Measurements from ENCODE around the gene TPX2. TPM values are rescaled to one million over a fixed set of nuclear protein-coding genes. Genes with fewer than 3 reads are reported as not detected.

Gene TPX2
- polyA plus RNA-seq, 1 donor from 2014 or later: 2.1 TPM

DNA sequence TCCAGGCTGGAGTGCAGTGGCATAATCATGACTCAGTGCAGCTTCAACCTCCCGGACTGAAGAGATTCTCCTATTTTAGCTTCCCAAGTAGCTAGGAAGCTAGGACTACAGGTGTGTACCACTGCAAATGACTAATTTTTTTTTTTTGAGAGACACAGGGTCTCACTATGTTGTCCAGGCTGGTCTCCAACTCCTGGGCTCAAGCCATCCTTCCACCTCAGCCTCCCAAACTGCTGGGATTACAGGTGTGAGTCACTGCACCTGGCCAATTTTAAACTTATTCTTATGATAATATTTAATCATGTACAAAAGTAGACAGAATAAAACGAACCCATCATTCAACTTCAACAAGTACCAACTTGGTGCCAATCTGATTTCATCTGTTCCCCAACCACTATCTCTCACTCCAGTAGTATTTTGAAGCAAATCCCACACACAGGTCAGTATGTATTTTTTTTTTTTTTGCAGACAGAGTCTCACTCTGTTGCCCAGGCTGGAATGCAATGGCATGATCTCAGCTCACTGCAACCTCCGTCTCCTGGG is 48.9 kb upstream of the TPX2 start:
- Histone ChIP-seq H3K9me3 (ENCODE audit: low read length) (no peaks in the 10 kb centered on the region), H3K79me2 (replicated peaks; ENCODE audit: insufficient read depth, low read length) (peaks cover 22% of the 10 kb centered on the region), H3K27ac (ENCODE audit: low read length) (no peak overlapping the region)

DNA sequence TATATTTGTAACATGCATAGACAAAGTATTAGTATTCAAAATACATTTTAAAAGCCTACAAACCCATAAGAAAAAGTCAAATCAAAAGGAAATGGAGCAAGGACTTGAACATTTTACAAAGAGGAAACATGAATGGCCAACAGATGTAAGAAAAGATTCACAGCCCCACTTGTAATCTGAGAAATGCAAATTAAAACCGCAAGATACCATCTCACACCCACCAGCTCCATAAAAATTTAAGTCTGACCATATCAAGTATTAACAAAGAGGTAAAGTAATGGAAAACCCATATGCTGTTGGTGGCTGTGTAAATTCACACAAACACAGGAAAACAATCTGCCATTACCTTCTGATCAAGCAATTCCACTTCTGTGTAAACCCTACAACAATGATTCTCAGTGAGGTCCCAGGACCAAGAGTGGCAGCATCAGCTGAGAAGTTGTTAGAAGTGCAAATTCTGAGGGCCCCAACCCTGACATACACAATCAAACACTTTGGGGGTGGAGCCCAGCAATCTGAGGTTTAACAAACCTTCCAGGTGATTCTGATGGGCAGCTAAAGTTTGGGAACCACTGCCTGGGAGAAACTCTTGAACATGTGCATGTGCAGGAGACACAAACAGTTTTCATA is 47.3 kb upstream of the TPX2 start:
- Histone ChIP-seq H2AFZ (ENCODE audit: low read depth, low read length) (no peak overlapping the region), H3K9ac (ENCODE audit: low read length) (no peak overlapping the region), H3K36me3 (ENCODE audit: insufficient read depth, low read length) (peaks cover 16% of the 10 kb centered on the region), H3K9me3 (ENCODE audit: low read length) (no peaks in the 10 kb centered on the region), H3K4me3 (ENCODE audit: low read length) (no peak overlapping the region), H3K27me3 (ENCODE audit: insufficient read depth, low read depth, low read length) (no peaks in the 10 kb centered on the region), H3K27ac (ENCODE audit: low read length) (no peak overlapping the region), H3F3A (ENCODE audit: insufficient read depth, low read length, poor library complexity, severe bottlenecking) (no peaks in the 10 kb centered on the region), H4K20me1 (ENCODE audit: insufficient read depth) (no peaks in the 10 kb centered on the region), H3K4me2 (ENCODE audit: low read length) (no peak overlapping the region), H3K79me2 (replicated peaks; ENCODE audit: insufficient read depth, low read length) (peaks cover 29% of the 10 kb centered on the region), H3K9me2 (ENCODE audit: insufficient read depth, low read length) (no peaks in the 10 kb centered on the region)
- no peak for TF ChIP-seq MXI1 (conservative IDR thresholded peaks at IDR 0.05; ENCODE audit: poor library complexity, severe bottlenecking)
- no peak for TF ChIP-seq REST (IDR thresholded peaks at IDR 0.05; ENCODE audit: borderline replicate concordance)
- TF ChIP-seq, protein P1, sequence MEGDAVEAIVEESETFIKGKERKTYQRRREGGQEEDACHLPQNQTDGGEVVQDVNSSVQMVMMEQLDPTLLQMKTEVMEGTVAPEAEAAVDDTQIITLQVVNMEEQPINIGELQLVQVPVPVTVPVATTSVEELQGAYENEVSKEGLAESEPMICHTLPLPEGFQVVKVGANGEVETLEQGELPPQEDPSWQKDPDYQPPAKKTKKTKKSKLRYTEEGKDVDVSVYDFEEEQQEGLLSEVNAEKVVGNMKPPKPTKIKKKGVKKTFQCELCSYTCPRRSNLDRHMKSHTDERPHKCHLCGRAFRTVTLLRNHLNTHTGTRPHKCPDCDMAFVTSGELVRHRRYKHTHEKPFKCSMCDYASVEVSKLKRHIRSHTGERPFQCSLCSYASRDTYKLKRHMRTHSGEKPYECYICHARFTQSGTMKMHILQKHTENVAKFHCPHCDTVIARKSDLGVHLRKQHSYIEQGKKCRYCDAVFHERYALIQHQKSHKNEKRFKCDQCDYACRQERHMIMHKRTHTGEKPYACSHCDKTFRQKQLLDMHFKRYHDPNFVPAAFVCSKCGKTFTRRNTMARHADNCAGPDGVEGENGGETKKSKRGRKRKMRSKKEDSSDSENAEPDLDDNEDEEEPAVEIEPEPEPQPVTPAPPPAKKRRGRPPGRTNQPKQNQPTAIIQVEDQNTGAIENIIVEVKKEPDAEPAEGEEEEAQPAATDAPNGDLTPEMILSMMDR (IDR thresholded peaks at IDR 0.05; ENCODE audit: poor library complexity, severe bottlenecking): no peak
- no peak for TF ChIP-seq RAD21 (conservative IDR thresholded peaks at IDR 0.05)
- no peak for TF ChIP-seq EP300 (conservative IDR thresholded peaks at IDR 0.05; ENCODE audit: poor library complexity, severe bottlenecking)
- TF ChIP-seq SMC3 (conservative IDR thresholded peaks at IDR 0.05; ENCODE audit: poor library complexity): no peak
- TF ChIP-seq TAF1 (IDR thresholded peaks at IDR 0.05; ENCODE audit: low read depth): no peak

More for the DNA sequence above, 48.9 kb upstream of the TPX2 start:
- Histone ChIP-seq H3K4me2 (ENCODE audit: low read length) (no peak overlapping the region), H4K20me1 (ENCODE audit: insufficient read depth) (no peaks in the 10 kb centered on the region), H3K4me3 (ENCODE audit: low read length) (no peak overlapping the region), H3K9ac (ENCODE audit: low read length) (no peak overlapping the region), H3K36me3 (ENCODE audit: insufficient read depth, low read length) (peaks cover 23% of the 10 kb centered on the region), H3F3A (ENCODE audit: insufficient read depth, low read length, poor library complexity, severe bottlenecking) (no peaks in the 10 kb centered on the region), H3K9me2 (ENCODE audit: insufficient read depth, low read length) (no peaks in the 10 kb centered on the region), H2AFZ (ENCODE audit: low read depth, low read length) (no peak overlapping the region), H3K27me3 (ENCODE audit: insufficient read depth, low read depth, low read length) (no peaks in the 10 kb centered on the region)
- TF ChIP-seq, protein P1 (IDR thresholded peaks at IDR 0.05; ENCODE audit: poor library complexity, severe bottlenecking): no peak
- TF ChIP-seq TAF1 (IDR thresholded peaks at IDR 0.05; ENCODE audit: low read depth) (no peak), EP300 (conservative IDR thresholded peaks at IDR 0.05; ENCODE audit: poor library complexity, severe bottlenecking) (no peak), MXI1 (conservative IDR thresholded peaks at IDR 0.05; ENCODE audit: poor library complexity, severe bottlenecking) (no peak), SMC3 (conservative IDR thresholded peaks at IDR 0.05; ENCODE audit: poor library complexity) (no peak), REST (IDR thresholded peaks at IDR 0.05; ENCODE audit: borderline replicate concordance) (no peak), RAD21 (conservative IDR thresholded peaks at IDR 0.05) (no peak), EZH2 (IDR thresholded peaks at IDR 0.05; ENCODE audit: borderline replicate concordance, insufficient read depth, low read length, poor library complexity, severe bottlenecking) (no peak), POLR2AphosphoS5 (IDR thresholded peaks at IDR 0.05) (no peak)
